Thyroid gland (tissue), 4 donors: Measurements from ENCODE around the gene LYPD8. TPM values are rescaled to one million over a fixed set of nuclear protein-coding genes. Genes with fewer than 3 reads are reported as not detected.

Experiments used
- DNase-seq, 2 donors: peaks; one replicate each; pipeline ENCODE4 v3.0.0-alpha.2; 2019
- H3K27ac ChIP-seq, 3 donors: fragments of 200-600 bp; sonication (generic); 1 replicate in 2 of 3; 2 replicates in 1 of 3; pipeline ENCODE4 v1.5.1; 2016 to 2019; ENCODE audit warnings: mild to moderate bottlenecking in 1 of 3, moderate library complexity in 1 of 3
- H3K27me3 ChIP-seq: fragments of 200-600 bp; sonication (generic); one replicate; pipeline ENCODE4 v1.5.1; 2019
- H3K36me3 ChIP-seq, 2 donors: fragments of 200-600 bp; sonication (generic); one replicate each; pipeline ENCODE4 v1.5.1; 2016 to 2019
- H3K4me1 ChIP-seq, 2 donors: fragments of 200-600 bp; sonication (generic); one replicate each; pipeline ENCODE4 v1.5.1; 2017 to 2019
- H3K4me3 ChIP-seq, 3 donors: fragments of 200-600 bp; sonication (generic); replicated peaks in 1 of 3; 1 replicate in 2 of 3; 2 replicates in 1 of 3; pipeline ENCODE4 v1.5.1; 2016; ENCODE audit warnings: mild to moderate bottlenecking in 1 of 3
- H3K9me3 ChIP-seq: fragments of 200-600 bp; sonication (generic); one replicate; pipeline ENCODE4 v1.5.1; 2017
- POLR2A ChIP-seq, 2 donors: fragments of 450-650 bp; IDR thresholded peaks; one replicate each; pipeline ENCODE4 v1.6.1; 2017; ENCODE audit warnings: antibody characterized with exemption in 2 of 2, mild to moderate bottlenecking in 2 of 2, moderate library complexity in 1 of 2
- WGBS, 2 donors: methylation state at CpG; one replicate each; pipeline ENCODE4 v1.1.5; 2017; 5-methylcytosine and 5-hydroxymethylcytosine counted together
- intact Hi-C: fragments of 100-400 bp; cut with DNase I; formaldehyde crosslinking; loops from one replicate; pipeline ENCODE4 v1.15.1; 2023
- total RNA-seq, 4 donors: library from RNA; depleted of rRNA; stranded (reverse); fragments of >200 nt; gene quantifications; one replicate each; pipeline ENCODE4 v1.2.3, GENCODE V29; 2016
- TF ChIP-seq, protein P1 (sequence below), 6 experiments: fragments of 200-600 bp in 3 of 6; fragments of 450-650 bp in 3 of 6; sonication (generic) in 3 of 6; IDR thresholded peaks; one replicate each; pipeline ENCODE4 v1.5.1; 2016 to 2019; ENCODE audit warnings: antibody characterized with exemption in 6 of 6, mild to moderate bottlenecking in 2 of 6, inconsistent platforms in 1 of 6, moderate library complexity in 1 of 6

Gene LYPD8
- total RNA-seq, 4 donors from 2014 or later: not detected

GRCh38 chr1:248703674-248704073 lies 51.9 kb downstream of the LYPD8 start:
- H3K27me3 ChIP-seq: no peaks in the 10 kb centered on the region
- DNase-seq: no peak
- intact Hi-C loops: no loop called here
- H3K36me3 ChIP-seq: no peaks in the 10 kb centered on the region
- no peaks in the 10 kb centered on the region for H3K4me1 ChIP-seq
- 77 to 79% methylated on average over 2 of the region's 2 CpGs for WGBS, 2 donors
- H3K27ac ChIP-seq: no peak overlapping the region
- H3K4me3 ChIP-seq: no peak overlapping the region
- no peaks in the 10 kb centered on the region for H3K9me3 ChIP-seq
- no peak for TF ChIP-seq POLR2A (IDR thresholded peaks at IDR 0.05)
- TF ChIP-seq, protein P1, sequence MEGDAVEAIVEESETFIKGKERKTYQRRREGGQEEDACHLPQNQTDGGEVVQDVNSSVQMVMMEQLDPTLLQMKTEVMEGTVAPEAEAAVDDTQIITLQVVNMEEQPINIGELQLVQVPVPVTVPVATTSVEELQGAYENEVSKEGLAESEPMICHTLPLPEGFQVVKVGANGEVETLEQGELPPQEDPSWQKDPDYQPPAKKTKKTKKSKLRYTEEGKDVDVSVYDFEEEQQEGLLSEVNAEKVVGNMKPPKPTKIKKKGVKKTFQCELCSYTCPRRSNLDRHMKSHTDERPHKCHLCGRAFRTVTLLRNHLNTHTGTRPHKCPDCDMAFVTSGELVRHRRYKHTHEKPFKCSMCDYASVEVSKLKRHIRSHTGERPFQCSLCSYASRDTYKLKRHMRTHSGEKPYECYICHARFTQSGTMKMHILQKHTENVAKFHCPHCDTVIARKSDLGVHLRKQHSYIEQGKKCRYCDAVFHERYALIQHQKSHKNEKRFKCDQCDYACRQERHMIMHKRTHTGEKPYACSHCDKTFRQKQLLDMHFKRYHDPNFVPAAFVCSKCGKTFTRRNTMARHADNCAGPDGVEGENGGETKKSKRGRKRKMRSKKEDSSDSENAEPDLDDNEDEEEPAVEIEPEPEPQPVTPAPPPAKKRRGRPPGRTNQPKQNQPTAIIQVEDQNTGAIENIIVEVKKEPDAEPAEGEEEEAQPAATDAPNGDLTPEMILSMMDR (IDR thresholded peaks at IDR 0.05): no peak

GRCh38 chr1:248702714-248703113 lies 52.8 kb downstream of the LYPD8 start, which contains the start of gene OR14I1:
Gene OR14I1 (minus strand): TSS chr1:248702766.
- DNase-seq: no peak
- Histone ChIP-seq H3K36me3 (no peaks in the 10 kb centered on the region), H3K27me3 (no peaks in the 10 kb centered on the region), H3K9me3 (no peaks in the 10 kb centered on the region), H3K4me3 (no peak within 1 kb of the TSS), H3K27ac (no peak within 1 kb of the TSS), H3K4me1 (no peaks in the 10 kb centered on the region)
- TF ChIP-seq, protein P1 (IDR thresholded peaks at IDR 0.05): no peak
- TF ChIP-seq POLR2A (IDR thresholded peaks at IDR 0.05): no peak
- intact Hi-C loops: no loop called here
- 55 to 65% methylated on average over 1 of the region's 1 CpG for WGBS, 2 donors

GRCh38 chr1:248699099-248699498 lies 56.5 kb downstream of the LYPD8 start:
- Histone ChIP-seq H3K27me3 (no peaks in the 10 kb centered on the region), H3K27ac (no peak overlapping the region), H3K36me3 (no peaks in the 10 kb centered on the region), H3K4me3 (no peak overlapping the region), H3K9me3 (no peaks in the 10 kb centered on the region), H3K4me1 (no peaks in the 10 kb centered on the region)
- DNase-seq: no peak
- TF ChIP-seq POLR2A (IDR thresholded peaks at IDR 0.05): no peak
- TF ChIP-seq, protein P1 (IDR thresholded peaks at IDR 0.05): no peak
- intact Hi-C loops: no loop called here
- 51 to 67% methylated on average over 1 of the region's 1 CpG for WGBS, 2 donors

- TF ChIP-seq POLR2A (IDR thresholded peaks at IDR 0.05): no peak
- TF ChIP-seq, protein P1 (IDR thresholded peaks at IDR 0.05): no peak
- no peaks in the 10 kb centered on the region for H3K4me1 ChIP-seq
- H3K27ac ChIP-seq: no peak overlapping the region
- no peak overlapping the region for H3K4me3 ChIP-seq
- H3K9me3 ChIP-seq: no peaks in the 10 kb centered on the region
- 72 to 80% methylated on average over 6 of the region's 6 CpGs for WGBS, 2 donors
- H3K27me3 ChIP-seq: no peaks in the 10 kb centered on the region
- no peaks in the 10 kb centered on the region for H3K36me3 ChIP-seq
- intact Hi-C loops: no loop called here
- DNase-seq: no peak
Observed at GRCh38 chr1:248697907-248698306, 57.7 kb downstream of the LYPD8 start.

DNA sequence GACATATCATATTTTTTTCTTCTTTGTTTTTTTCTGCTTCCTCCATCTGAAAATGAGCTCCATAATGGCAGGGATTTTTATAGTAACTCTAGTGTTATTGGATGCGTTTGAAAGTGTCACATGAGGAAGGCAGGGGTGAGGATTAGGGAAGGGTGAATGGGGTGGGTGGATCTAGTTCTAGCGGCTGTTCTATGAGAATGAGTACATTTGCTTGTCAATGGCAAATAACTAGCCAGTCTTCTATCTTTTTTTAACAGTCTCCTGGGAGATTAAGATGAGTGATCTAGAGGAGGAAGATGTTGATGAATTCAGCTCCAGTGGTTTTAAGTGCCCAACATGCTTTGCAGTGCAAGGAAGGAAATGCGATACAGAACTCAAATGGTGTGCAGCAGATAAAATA lies 58.8 kb downstream of the LYPD8 start:
- 77 to 82% methylated on average over 3 of the region's 3 CpGs for WGBS, 2 donors
- no peaks in the 10 kb centered on the region for H3K9me3 ChIP-seq
- no peak overlapping the region for H3K27ac ChIP-seq
- no peak overlapping the region for H3K4me3 ChIP-seq
- H3K4me1 ChIP-seq: no peaks in the 10 kb centered on the region
- intact Hi-C loops: no loop called here
- TF ChIP-seq POLR2A (IDR thresholded peaks at IDR 0.05): no peak
- TF ChIP-seq, protein P1 (IDR thresholded peaks at IDR 0.05): no peak
- H3K36me3 ChIP-seq: no peaks in the 10 kb centered on the region
- H3K27me3 ChIP-seq: no peaks in the 10 kb centered on the region
- no peak for DNase-seq
